Effector memory CD4-positive, alpha-beta T cell (primary cell): ENCODE data around the gene SCARB1.

Experiments
- DNase-seq, 3 donors: peaks; one replicate each; pipeline ENCODE4 v3.0.0-alpha.2; 2020
- H3K27ac ChIP-seq: 2 replicates; pipeline ENCODE4 v1.7.0; 2013; ENCODE audit warnings: mild to moderate bottlenecking, low read length, moderate library complexity; ENCODE audit not compliant: insufficient read depth, poor library complexity, severe bottlenecking
- H3K27me3 ChIP-seq: replicated peaks from 2 replicates; pipeline ENCODE4 v1.7.0; 2013; ENCODE audit warnings: mild to moderate bottlenecking, low read length; ENCODE audit not compliant: insufficient read depth, control insufficient read depth, poor library complexity, severe bottlenecking
- H3K36me3 ChIP-seq: 2 replicates; pipeline ENCODE4 v1.7.0; 2013; ENCODE audit warnings: mild to moderate bottlenecking, low read length, moderate library complexity; ENCODE audit not compliant: control insufficient read depth, insufficient read depth
- H3K4me1 ChIP-seq: 2 replicates; pipeline ENCODE4 v1.7.0; 2013; ENCODE audit warnings: low read length, mild to moderate bottlenecking; ENCODE audit not compliant: control insufficient read depth, insufficient read depth, poor library complexity, severe bottlenecking
- H3K4me3 ChIP-seq: 2 replicates; pipeline ENCODE4 v1.7.0; 2013; ENCODE audit warnings: low read length, low read depth, mild to moderate bottlenecking; ENCODE audit not compliant: insufficient read depth, poor library complexity, severe bottlenecking
- H3K9me3 ChIP-seq: 2 replicates; pipeline ENCODE4 v1.7.0; 2013; ENCODE audit warnings: mild to moderate bottlenecking, low read length, moderate library complexity; ENCODE audit not compliant: control insufficient read depth

The SCARB1 gene

GRCh38 chr12:124746649-124747425, 116.8 kb downstream of the SCARB1 start:
- Histone ChIP-seq H3K36me3 (no peaks in the 10 kb centered on the region), H3K27ac (no peak overlapping the region), H3K4me3 (no peak overlapping the region), H3K9me3 (no peaks in the 10 kb centered on the region), H3K27me3 (no peaks in the 10 kb centered on the region), H3K4me1 (no peaks in the 10 kb centered on the region)
- DNase-seq, result no peak

DNA sequence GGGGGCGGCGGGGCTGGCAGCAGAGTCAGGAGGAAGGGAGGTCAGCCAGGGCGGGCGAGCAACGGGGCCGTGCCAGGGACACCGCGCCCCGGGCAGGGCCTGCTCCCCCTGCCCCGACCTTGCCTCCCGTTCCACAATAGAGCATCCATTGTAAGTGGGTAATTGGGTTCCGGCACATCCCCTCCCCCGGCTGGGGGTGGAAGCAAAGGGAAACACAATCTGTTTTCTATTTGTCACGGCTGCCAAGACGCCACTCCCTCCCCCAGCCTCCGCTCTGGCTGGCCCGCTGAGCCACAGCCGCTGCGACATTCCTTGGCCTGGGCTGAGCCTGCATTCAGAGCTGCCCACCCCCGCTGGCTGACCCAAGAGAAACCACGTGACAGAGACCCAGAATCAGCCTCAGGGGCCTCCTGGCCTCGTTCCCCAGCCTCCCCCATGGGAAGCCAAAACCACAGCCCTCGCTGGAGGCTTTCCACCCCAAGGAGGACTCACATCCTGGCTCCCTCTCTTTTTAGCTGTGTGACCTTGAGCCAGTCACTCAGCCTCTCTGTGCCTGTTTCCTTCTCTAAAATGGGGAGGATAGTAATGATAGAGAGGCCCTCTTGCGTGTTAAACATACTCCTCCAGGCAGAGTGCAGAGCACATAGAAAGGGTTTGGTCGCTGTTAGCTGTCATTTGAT, 117.6 kb downstream of the SCARB1 start:
- Histone ChIP-seq H3K4me1 (no peaks in the 10 kb centered on the region), H3K27ac (no peak overlapping the region), H3K27me3 (no peaks in the 10 kb centered on the region), H3K9me3 (no peaks in the 10 kb centered on the region), H3K36me3 (no peaks in the 10 kb centered on the region), H3K4me3 (no peak overlapping the region)
- DNase-seq, result no peak

GRCh38 chr12:124745465-124745890, 118.2 kb downstream of the SCARB1 start:
- no peaks in the 10 kb centered on the region for H3K4me1 ChIP-seq
- H3K27me3 ChIP-seq, result no peaks in the 10 kb centered on the region
- H3K9me3 ChIP-seq, result no peaks in the 10 kb centered on the region
- H3K36me3 ChIP-seq, result no peaks in the 10 kb centered on the region
- DNase-seq, result no peak
- H3K27ac ChIP-seq, result no peak overlapping the region
- no peak overlapping the region for H3K4me3 ChIP-seq

DNA sequence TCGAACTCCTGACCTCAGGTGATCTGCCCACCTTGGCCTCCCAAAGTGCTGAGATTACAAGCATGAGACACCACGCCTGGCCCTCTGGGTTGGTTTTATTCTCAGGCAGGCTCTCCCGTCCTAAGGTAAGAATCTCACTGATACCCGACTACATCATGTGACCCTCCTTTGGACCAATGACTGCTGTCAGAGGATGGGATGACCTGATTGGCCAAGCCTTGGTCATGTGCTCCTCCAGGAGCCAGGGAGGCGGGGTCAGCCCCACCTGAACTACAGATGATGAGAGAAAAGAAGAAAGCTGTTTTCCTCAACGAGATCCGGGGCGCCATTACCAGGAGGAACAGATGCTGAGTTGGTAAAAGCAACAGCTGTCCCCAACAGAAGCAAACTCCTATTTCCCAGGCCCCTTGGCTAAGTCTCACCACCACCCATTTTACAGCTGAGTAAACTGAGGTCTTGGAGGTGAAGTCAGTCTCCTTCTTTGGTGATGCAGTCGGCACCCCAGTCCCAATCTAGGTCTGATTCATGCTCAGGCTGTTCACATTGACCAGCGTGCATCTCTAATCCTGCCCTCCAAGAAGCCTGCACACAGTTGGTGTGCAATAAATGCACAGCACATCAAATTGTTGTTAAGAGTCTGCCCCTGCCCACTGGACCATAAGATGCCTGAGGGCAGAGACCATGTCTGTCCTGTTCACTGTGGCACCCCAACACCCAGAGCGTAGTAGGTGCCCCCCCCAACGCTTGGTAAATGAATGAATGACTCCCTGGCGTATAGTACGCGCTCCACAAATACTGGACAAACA, 118.8 kb downstream of the SCARB1 start:
- no peak overlapping the region for H3K27ac ChIP-seq
- no peak overlapping the region for H3K4me3 ChIP-seq
- DNase-seq, result no peak
- no peaks in the 10 kb centered on the region for H3K27me3 ChIP-seq
- no peaks in the 10 kb centered on the region for H3K4me1 ChIP-seq
- no peaks in the 10 kb centered on the region for H3K9me3 ChIP-seq
- H3K36me3 ChIP-seq, result no peaks in the 10 kb centered on the region

GRCh38 chr12:124744273-124744640, 119.4 kb downstream of the SCARB1 start:
- Histone ChIP-seq H3K4me1 (no peaks in the 10 kb centered on the region), H3K27me3 (no peaks in the 10 kb centered on the region), H3K4me3 (no peak overlapping the region), H3K9me3 (no peaks in the 10 kb centered on the region), H3K36me3 (no peaks in the 10 kb centered on the region), H3K27ac (no peak overlapping the region)
- no peak for DNase-seq

DNA sequence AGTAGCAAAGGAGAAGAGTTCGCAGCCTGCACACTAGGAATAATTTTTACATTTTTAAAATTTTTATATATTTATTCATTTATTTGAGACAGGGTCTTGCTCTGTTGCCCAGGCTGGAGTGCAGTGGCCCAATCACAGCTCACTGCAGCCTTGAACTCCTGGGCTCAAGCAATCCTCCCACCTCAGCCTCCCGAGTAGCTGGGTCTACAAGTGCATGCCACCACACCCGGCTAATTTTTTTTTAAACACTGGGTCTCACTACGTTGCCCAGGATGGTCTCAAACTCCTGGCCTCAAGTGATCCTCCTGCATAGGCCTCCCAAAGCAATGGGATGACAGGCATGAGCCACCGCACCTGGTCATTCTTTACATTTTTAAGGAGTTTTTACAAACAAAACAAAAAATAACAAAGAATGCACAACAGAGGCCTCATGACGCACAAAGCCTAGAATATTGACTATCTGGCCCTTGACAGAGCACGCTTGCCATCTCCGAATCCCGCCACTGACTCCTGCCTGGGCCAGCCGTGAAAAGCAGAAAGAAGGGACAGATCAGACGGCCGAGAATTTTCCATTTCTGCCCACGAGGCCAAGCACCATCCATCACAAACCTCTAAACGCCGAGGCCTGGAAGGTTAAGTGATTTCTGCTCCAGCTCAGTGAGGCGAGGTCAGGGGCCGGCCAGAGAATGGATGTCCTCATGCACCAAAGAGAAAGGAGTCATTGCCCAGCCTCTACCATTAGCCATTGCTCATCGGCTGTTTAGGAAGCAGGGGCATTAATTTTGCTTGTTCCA, 120.0 kb downstream of the SCARB1 start:
- H3K9me3 ChIP-seq, result no peaks in the 10 kb centered on the region
- H3K4me1 ChIP-seq, result no peaks in the 10 kb centered on the region
- no peak overlapping the region for H3K4me3 ChIP-seq
- H3K27me3 ChIP-seq, result no peaks in the 10 kb centered on the region
- no peak overlapping the region for H3K27ac ChIP-seq
- DNase-seq, result no peak
- H3K36me3 ChIP-seq, result no peaks in the 10 kb centered on the region

GRCh38 chr12:124742678-124743077, 121.0 kb downstream of the SCARB1 start:
- Histone ChIP-seq H3K4me3 (no peak overlapping the region), H3K9me3 (no peaks in the 10 kb centered on the region), H3K27me3 (no peaks in the 10 kb centered on the region), H3K4me1 (no peaks in the 10 kb centered on the region), H3K27ac (no peak overlapping the region), H3K36me3 (no peaks in the 10 kb centered on the region)
- no peak for DNase-seq

DNA sequence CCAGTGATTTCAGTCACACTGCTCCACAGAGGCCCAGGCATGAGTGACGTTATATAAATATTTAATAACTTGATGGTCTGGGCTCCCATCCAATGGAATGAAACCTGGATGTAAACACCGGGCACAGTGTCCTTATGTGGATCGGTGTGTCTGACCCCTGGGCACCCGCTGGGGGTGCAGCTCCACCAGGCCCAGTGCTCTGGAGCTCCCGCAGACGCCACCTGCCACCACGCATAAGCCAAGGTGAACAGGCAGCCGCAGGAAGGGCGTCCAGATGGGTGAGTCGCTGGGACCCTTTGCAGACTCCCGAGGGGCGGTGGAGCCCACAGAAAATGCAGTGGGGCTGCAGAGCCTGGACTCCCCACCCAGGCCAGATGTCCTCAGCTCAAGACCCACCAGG, 121.6 kb downstream of the SCARB1 start:
- Histone ChIP-seq H3K9me3 (no peaks in the 10 kb centered on the region), H3K27me3 (no peaks in the 10 kb centered on the region), H3K27ac (no peak overlapping the region), H3K36me3 (no peaks in the 10 kb centered on the region), H3K4me3 (no peak overlapping the region), H3K4me1 (no peaks in the 10 kb centered on the region)
- no peak for DNase-seq

DNA sequence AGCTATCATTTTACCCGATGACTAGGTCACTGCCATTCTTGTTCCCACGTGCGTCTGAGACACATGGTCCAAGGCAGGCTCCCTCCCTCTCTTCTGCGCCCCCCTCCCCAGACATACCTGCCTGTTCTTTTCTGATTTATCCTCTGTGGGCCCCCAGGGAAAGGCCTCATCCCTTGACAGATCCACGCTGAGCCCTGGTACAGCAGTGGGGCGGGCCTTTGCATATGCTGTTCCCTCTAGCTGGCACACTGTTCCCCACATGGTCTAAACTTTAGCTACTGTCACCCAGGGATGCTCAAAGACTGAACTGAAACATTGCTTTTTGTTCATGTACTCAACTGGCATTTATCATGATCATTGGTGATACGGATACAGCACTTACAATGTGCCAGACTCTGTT, 122.5 kb downstream of the SCARB1 start:
- H3K36me3 ChIP-seq, result no peaks in the 10 kb centered on the region
- no peaks in the 10 kb centered on the region for H3K9me3 ChIP-seq
- no peak overlapping the region for H3K27ac ChIP-seq
- H3K4me1 ChIP-seq, result no peaks in the 10 kb centered on the region
- H3K4me3 ChIP-seq, result no peak overlapping the region
- no peaks in the 10 kb centered on the region for H3K27me3 ChIP-seq
- DNase-seq, result no peak
